OCI-LY7 (cell line): ENCODE measurements around the gene TBATA.

Source experiments
- EZH2phosphoT487 ChIP-seq: fragments of 200-600 bp; sonication (generic); IDR thresholded peaks from 2 replicates; pipeline ENCODE4 v1.6.1; 2018; ENCODE audit warnings: low read depth, borderline replicate concordance, mild to moderate bottlenecking, mixed run types, antibody characterized with exemption, low read length, moderate library complexity, mixed read lengths
- TF ChIP-seq, protein P1 (sequence below): fragments of 200-600 bp; sonication (generic); conservative IDR thresholded peaks from 2 replicates; pipeline ENCODE4 v1.5.1; 2014; ENCODE audit warnings: mild to moderate bottlenecking, antibody characterized with exemption, low read length, moderate library complexity, mixed read lengths

DNA sequence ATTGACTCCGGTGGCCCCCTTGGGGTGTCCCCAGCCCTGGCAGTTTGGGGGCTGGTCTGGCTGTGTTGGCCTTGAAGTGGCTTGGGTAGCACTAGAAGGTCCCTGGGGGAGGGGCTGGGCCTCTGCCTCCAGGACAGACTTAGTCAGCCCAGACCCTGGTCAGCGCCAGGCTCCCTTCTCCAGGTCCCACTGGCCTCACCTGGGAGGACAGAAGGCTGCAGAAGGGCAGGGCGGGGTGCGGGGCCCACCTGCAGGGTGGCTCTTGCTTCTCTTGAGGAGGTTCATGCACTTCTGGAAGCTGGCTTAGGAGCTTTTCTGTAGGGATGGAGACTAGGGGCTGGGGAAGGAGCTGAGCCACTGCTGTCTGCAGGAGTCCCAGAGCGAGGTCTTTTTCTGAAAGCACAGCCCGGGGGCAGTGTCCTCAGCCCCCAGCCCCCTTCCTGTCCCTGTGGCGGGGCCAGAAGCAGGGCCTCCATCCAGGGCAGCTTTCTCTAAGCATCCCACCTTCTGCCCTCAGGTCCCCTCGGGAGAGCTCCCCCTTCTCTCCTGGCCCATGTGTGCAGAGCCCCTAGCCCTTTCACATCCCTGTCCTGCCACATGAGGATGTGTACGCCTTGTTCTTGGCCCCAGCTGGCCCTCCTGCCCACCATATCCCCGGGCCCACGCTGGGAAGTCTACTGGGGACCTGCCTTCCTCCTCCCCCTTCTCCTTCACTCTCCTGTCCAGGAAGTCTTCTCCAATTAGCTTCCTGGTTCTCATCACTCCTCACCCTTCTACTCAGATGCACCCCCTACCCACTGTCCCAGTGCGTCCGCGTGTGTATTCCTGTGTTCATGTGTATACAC lies 11.0 kb downstream of the TBATA start:
- TF ChIP-seq, protein P1, sequence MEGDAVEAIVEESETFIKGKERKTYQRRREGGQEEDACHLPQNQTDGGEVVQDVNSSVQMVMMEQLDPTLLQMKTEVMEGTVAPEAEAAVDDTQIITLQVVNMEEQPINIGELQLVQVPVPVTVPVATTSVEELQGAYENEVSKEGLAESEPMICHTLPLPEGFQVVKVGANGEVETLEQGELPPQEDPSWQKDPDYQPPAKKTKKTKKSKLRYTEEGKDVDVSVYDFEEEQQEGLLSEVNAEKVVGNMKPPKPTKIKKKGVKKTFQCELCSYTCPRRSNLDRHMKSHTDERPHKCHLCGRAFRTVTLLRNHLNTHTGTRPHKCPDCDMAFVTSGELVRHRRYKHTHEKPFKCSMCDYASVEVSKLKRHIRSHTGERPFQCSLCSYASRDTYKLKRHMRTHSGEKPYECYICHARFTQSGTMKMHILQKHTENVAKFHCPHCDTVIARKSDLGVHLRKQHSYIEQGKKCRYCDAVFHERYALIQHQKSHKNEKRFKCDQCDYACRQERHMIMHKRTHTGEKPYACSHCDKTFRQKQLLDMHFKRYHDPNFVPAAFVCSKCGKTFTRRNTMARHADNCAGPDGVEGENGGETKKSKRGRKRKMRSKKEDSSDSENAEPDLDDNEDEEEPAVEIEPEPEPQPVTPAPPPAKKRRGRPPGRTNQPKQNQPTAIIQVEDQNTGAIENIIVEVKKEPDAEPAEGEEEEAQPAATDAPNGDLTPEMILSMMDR = no peak
- no peak for TF ChIP-seq EZH2phosphoT487
